ENCODE results near the gene MGME1.

Gene MGME1

DNA sequence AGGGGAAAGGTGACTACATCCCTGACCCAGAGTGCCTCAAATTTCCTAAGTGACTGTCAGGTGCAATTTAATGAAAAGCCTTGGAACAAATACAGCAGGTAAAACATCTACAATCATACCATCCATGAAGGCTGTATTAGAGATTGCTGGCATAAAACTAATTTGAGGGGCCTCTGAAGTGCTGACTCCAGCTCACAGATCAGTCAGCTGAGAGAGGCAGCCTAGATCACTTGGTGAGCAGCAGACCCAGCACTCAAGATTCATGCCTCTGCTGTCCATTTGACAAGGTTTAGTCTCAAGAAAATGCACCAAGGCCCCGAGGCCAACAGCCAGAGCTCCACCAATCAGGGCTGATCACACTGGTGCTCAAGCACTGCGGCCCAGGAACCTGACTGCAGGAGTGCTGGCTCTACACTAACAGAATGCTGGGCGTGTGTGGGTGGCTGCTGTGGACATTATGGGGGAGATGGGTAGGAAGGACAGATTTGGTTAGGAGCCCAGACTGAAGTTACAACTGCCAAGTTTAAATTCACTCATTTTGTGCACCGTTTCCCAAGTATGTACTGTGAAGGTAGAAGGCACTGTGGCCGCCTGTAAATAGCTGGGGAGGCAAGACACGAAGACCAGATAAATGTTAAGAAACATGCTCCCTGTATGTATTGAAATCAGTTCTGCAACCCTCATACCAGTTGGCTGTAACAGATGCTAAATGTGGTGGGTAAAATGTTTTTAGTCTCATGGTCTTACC is 28.4 kb upstream of the MGME1 start:
- DNase-seq (ENCODE audit: low spot score): no peak

DNA sequence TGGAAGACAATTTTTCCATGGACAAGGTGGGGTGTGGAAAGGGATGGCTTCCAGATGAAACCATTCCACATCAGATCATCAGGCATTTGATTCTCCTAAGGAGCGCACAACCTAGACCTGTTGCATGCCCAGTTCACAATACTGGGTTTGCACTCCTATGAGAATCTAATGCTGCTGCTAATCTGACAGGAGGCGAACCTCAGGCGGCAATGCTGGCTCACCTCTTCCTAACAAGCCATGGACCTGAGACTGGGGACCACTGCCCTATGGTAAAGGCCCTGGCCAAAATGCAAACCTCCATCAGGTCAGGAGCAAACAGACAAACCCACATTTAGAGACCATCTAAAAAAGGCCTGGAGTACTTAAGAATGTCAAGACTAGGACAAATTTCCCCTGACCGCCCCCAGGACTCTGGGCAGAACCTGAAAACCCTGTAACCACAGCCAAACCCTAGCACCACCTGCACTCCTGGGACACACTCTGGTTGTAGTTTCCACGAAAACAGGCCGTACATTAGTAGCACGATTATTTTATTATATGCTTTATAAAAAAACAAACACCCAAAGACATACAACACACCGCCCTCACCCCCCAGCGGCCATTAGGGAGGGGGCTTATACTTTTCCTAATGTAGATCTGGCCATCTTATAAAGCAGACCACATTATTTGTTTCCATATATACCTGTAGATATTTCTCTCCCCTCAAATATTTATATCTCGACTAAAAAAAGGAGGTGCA is 27.6 kb upstream of the MGME1 start:
- no peak for DNase-seq (ENCODE audit: low spot score)

DNA sequence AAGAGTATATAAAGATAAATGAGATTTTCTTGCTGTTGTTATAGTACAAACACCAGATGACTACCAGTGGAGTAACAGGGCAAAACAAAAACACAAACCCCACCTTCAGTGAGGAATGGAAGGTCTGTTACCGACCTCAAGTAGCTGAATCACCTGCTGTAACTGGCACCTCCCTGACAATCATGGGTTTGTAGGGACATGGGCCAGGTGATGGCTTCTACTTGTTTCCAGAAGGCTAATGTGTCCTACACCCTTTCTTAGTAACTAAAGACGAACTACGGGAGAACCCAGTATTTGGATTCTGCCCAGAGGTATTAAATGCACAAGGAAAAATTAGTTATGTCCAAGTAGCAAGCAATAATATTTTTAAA is 27.0 kb upstream of the MGME1 start:
- DNase-seq (ENCODE audit: low spot score): no peak

DNA sequence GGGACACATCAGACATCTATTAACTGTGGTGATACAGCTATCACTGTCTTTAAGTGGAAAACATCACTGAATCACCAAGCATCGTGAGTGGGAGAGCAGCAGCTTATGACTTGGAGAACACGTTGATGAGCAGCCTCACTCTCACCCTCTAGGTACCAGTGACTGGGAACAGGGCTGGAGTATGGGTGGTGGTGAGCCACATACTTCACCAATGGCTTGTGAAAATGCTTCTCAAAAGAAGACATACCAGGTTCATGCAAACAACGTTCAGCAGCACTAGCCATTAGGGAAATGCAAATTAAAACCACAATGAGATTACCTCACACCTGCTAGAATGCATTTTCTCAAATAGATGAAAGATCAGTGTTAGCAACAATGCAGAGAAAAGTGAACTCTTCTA is 25.5 kb upstream of the MGME1 start:
- no peak for DNase-seq (ENCODE audit: low spot score)

DNA sequence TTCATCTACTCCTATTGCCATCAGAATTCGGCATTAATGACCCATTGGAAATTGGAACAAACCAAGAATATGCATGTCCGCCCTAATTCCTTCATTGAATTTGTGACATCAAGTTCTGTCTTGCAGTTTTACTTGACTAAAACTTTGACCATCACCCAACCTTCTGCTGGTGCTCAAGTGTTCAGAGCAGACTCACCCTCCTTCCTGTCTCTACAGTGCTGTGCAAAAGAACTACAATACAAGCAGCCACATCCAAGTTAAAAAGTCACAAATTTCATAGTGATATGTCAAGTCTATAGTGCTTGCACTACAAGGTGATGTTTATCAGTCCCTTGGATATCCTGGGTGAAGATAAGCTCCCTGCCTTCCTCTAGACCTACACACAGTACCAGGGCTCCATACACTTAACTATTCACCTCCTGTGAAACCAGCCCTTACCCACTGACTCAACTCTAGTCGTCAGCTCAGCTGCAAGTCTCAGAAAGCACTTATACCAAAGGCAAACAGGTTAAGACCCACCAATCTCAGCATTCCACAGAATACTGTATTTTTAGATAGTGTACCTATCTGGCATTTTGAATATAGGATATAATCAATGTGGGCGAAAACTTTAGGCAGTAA is 23.9 kb upstream of the MGME1 start:
- no peak for DNase-seq (ENCODE audit: low spot score)

DNA sequence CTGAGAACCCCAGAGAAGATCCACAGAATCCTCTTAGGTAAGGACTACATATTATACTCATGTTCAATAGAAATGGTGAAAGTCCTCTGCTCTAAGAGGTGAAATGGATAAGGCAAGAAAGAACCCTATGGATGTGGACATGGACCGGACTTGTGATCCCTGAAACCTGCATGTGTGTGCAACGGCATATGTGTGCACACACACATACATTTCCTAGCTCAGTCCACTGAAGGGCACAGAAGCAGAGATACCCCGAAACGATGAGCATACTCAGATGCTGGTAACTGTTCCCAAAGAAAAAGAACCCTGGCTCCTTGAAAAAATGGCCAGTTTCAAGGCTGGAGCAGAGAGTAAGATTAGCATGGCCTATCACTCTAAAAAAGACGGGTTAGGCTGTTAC is 22.8 kb upstream of the MGME1 start:
- no peak for DNase-seq (ENCODE audit: low spot score)

DNA sequence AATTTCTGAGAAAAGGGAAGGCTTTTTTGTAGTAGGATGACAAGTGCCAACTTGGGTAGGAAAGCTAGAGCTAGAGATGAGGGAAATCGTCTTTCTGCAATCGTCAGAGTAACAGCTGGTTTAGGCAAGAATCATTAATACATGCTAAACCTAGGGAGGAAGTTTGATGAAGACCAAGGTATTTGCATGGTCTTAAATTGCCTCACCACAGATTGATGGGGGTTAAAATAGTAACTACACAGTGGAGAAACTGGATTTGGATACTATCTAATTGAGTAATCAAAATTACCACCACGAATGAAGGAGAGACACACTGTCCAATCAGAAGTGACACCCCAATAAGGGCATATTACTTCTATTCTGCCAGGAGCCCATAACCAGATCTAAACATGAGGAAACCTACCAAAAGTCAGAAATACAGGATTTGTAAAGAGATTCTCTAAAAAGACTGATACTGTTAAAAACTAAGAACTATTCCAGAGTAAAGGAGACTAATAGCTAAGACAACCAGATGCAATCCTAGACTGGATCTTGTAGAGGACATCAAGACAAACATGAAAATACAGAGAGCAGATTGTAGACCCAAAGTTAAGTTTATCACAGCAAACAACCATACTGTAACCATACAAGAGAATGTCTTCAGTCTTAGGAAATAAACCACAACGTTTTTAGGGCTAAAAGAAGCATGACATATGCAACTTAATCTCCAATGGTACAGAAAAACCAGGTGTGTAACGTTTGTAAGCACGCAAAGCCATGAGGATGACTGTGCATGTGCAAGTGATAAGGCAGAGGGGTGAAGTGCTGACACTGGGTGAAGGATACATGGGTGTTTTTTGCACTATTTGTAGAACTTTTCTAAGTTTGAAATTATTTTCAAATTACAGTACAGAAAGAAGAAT is 22.0 kb upstream of the MGME1 start:
- no peak for DNase-seq (ENCODE audit: low spot score)

DNA sequence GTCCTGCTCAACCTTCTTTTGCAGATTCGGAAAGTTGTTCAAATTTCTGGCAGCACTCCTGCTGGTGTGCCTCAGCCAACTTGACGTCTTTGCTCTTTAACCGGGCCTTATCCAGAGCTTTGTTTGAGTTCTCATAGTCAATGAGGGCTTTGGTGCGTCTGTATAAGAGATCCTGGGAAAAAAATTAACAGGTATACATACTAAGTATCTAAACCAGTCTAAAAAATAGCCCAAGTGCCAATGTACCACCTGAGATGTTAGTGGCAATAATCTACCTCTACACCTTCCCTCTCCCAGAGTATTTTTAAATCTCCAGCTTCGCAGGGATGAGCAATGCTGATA is 21.4 kb upstream of the MGME1 start:
- DNase-seq (ENCODE audit: low spot score): no peak

DNA sequence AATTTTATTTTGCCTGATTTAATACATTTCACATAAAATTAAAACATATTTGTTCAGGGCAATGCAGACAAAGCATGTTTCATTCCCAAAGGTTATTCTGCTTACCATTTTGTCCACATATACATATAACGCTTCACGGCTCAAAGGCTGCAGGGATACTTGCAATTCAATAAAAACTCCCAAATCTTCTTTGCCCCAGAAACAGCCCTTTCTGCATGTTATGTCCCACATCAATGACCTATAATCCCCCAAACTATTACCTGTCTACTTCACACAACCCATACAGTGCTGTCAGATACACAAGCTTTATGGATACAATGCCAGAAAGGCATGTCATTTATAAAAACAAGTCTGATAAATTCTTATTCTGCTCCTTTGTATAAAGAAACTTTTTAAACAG is 20.4 kb upstream of the MGME1 start:
- DNase-seq (ENCODE audit: low spot score): no peak

DNA sequence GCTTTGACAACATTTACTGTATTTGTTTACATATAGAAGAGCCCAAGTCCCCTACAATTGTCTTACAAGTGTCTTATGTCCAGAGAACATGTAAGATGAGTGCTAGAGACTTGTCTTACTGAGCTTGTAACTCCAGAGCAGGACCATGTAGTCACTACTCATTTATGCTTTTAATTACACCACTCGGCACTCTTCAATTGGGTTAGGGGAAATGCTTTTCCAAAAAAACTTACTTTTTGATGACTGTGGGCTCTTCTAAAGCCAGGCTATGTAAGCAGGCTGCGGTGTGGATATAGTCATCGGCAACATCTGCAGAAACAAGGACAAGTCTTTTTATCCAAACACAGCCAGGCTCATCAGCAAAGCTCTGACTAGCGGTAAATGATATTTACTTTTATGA is 18.9 kb upstream of the MGME1 start:
- DNase-seq (ENCODE audit: low spot score): no peak

DNA sequence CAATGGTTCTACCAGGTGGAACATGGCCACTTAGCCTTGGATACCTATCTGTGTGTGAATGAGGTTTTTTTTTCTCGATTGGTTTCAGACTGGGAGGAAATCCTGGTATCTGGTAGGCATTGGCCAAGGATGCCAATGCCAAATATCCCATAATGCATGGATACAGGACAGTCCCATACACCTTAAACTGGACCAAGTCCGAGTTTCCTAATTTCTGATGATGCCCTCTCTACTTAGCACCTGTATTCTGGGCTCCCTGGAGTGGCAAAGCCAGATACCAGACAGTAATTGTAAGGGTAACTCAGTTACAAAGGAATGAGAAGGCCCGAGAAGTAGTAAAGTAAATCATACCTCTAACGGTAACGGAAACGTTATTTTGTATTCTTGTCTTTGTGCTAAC is 18.1 kb upstream of the MGME1 start:
- no peak for DNase-seq (ENCODE audit: low spot score)

DNA sequence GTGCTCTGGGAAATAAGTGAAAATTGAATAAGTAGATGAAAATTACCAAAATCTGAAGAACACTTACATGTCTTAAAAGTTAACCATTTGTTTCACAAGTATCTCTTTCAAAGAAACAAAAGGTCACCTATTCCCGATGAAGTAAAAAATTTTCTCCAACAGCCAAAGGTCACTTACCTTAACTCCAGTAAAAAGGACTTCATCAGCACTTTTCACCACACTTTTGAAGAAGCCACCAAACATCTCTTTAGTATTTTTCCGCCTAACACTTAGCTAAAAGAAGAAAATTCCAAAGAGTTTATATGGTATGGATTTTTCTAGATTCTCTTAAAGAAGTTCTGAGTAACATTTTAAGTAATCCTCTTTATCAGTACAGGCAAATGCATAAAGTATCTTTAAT is 17.5 kb upstream of the MGME1 start:
- no peak for DNase-seq (ENCODE audit: low spot score)

DNA sequence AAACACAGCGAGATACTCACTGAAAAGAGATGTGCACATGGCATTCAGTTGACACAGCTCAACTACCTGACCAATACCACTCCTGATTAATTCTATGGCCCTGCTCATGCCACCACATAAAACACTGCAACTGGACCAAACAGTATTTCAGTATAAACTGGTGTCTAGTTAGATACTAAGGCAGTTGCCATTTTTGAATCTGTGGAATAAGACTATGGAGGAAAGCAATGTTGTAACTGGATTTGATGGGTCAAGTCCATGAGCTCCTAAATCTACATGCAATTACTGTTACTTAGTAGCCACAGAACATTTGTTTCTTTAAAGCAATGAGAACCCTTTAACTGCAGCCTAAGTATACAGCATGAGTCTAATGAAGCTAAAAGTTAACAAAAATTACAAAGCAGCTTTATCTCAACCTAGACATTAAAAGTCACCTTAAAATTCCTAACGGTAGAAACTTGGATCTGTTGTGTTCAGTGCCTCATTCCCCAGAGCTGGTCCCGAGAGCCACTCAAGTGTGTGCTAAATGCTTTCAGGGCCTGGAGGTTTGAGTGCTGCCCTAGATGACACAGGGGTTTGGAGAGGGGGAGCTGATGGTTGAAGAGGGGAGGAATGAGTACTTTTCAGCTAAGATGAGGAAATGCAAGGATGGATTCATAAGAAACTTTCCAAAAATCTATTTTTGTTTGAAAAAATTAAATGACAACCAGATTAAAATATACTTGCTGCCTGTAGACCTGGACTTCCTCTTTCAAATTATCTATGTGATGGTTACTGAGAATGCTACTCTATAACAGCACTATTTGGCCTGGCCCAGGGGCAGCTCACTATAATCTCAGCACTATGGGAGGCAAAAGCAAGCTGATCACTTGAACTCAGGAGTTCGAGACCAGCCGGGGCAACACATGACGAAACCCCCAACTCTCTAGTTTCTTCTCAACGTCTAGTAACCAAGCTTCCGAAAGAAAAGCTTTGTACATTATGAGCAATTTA is 15.8 kb upstream of the MGME1 start:
- no peak for DNase-seq (ENCODE audit: low spot score)

DNA sequence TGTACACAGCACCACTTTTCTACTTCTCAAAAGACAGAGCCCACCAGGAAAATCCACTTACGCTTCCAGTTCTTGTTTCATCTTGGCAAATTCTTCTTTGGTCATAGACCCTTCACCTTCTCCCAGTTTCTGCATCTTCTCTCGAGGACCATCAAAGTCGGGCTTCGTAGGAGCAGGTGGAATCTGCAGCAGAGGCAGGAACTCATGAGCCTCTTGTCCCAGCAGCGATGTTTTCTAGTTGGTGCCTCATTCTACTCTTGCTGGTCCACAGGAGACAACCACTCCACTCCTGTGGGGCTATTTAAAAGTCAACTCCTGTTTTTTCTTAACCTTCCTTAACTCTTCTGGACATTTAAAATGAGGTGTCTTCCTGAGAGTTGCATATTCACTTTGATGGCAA is 14.9 kb upstream of the MGME1 start:
- no peak for DNase-seq (ENCODE audit: low spot score)

DNA sequence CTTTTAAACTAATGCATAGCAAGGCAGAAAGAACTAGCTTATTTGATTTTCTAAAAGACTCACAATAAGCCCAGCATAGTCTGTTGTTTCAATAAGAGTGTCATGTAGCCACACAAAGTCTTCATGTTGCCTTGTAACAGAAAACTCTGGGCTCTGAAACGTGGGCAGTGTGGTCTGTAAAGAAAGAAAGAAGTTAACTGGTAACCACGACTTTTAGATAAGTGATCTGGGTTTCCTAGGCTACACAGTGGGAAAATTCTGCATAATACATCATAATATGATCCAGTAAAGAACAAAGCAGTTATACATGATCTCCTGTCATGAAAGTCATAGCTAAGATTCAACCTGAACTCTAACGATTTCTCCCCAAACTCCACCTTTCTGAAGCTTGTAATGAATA is 13.5 kb upstream of the MGME1 start:
- DNase-seq (ENCODE audit: low spot score): no peak

DNA sequence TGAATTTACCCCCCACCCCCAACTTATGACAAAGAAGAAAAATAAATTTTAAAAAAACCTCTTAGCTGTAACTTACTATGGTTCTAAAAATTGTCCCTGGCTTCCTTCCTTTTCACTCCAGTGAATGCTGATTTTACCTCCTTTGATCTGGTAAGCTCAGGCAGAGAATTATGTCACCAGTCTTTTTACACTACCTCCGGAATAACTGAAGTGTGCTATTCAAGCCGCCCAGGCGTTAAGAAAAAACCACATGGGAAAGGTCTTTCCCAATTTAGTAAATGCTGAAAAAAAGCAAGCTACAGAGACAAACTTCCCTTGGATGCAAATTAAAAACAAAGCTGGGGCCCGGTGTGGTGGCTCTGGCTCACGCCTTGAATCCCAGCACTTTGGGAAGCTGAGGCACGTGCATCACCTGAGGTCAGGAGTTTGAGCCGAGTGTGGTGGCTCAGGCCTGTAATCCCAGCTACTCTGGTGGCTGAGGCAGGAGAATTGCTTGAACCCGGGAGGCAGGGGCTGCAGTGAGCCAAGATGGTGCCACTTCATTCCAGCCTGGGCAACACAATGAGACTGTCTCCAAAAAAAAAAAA is 12.6 kb upstream of the MGME1 start:
- no peak for DNase-seq (ENCODE audit: low spot score)

DNA sequence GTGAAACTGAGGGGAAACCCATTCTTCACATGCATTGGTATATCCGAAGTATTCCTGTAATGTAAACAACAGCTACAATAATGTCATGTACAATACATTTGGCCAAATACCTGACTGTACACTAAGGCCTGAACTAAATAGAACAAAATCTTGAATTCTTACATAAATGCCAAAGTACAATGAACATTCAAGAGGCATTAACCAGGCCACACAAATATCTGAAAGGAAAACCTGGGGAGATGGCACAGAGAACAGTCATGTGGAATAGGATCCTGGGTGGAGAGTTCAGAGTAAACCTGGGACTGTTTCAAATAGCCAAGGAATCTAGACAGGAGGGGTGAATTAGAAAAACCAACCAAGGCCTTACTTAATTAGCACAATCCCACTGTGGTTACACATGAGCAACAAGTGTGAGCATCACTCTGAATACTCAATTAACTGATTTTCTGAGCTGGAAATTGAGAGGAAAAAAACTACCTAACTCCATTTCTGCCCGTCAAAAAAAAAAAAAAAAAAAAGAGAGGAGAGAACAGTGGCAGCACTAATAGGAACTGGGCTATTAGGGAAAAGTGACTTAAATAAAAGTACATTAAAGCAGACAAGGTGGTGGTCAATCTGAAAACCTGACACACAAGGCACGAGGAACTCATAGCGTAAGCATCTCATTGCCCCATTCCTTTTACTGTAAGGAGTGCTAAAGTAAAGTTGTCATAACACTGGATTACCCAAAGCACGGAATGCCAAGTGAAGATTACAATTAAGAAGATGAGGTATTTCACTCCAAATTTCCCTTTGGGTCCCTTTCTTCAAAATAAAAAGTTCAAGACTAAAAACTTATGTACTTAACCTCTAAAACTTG is 11.1 kb upstream of the MGME1 start:
- DNase-seq (ENCODE audit: low spot score): no peak

DNA sequence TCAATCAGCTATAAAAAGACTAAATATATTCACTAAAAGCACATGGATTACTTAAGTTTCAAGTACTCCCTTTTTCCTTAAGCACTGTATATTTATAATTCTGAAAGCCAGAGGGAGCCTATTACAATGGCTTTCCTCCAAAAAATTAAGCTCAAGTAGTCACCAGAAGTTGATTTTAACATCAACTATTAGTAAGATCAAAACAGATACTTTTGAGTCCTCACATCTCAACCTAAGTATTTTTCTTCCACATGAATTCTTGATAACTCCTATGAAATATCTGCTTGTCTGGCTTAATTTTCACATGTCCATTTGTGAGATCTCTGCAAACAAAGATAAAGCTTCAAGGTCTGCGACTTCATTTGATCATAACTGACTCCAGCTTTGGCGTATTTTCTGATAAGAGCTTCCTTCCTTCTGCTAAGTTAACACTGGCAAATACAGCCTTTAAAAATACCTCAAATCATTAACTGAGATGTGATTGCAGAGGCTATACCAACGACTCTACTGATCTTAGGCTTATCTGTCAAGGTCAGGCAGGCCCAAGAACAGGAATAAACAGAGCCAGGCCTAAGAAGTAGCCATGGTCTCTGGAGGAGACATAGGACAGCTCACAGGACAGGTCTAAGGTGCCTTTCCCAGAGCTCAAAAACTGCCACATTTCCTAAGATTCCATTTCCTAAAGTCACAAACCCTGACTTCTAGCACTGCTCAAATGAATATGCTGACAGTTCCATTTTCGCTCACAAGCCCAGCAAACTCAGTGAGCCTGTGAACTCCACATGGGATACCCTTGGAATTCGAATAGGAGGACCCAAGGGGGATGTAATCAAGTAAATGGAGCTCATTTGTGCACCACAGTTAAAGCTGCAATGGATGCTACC is 10.2 kb upstream of the MGME1 start:
- no peak for DNase-seq (ENCODE audit: low spot score)

DNA sequence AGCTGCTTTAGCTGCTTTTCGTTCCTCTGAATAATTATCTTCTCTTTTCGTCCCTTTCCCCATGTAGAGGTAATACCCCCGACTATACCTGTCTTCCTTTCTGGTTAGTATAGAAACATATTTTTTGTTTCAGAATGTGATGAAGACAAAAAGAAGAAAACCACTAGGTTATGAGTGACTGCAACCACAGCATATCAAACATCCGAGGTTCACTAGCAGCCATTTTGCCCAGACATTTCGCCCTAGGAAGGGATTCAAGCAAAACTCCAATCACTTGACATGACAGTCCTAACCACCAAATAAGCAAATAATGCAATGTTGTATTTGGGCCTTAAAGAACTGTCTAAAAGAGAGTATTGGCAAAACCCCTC is 9.6 kb upstream of the MGME1 start:
- no peak for DNase-seq (ENCODE audit: low spot score)
